ENCODE measurements around the gene VCPKMT. TPM values are rescaled to one million over a fixed set of nuclear protein-coding genes. Genes with fewer than 3 reads are reported as not detected.

The VCPKMT gene
- total RNA-seq = 3.7 and 4.0 TPM in 2 replicates

GRCh38 chr14:50116181-50116956 is at the start of gene VCPKMT:
Gene VCPKMT (minus strand): TSS chr14:50116572. CDS start chr14:50116552, 20 bp downstream.

Other genes with a start within 250 kb of the VCPKMT start
- gene ARF6, start 223.5 kb downstream of the VCPKMT start, total RNA-seq = 63.7 and 65.1 TPM in 2 replicates
- gene SOS2, start 115.0 kb upstream of the VCPKMT start, total RNA-seq = 7.7 and 10.4 TPM in 2 replicates
- gene L2HGDH, start 195.7 kb upstream of the VCPKMT start, total RNA-seq = 3.4 and 3.7 TPM in 2 replicates
- 7.6 and 8.8 TPM in 2 replicates for gene DMAC2L, start 195.8 kb upstream of the VCPKMT start, total RNA-seq